ENCODE measurements around the gene MRPS18A. TPM values are rescaled to one million over a fixed set of nuclear protein-coding genes. Genes with fewer than 3 reads are reported as not detected.
A peak's percentile ranks its signal among the peaks of the same experiment; 100 is the strongest.

MRPS18A gene
- total and polyA plus RNA-seq, 2 experiments from 2014 or later = 33.7 to 39.2 TPM

DNA sequence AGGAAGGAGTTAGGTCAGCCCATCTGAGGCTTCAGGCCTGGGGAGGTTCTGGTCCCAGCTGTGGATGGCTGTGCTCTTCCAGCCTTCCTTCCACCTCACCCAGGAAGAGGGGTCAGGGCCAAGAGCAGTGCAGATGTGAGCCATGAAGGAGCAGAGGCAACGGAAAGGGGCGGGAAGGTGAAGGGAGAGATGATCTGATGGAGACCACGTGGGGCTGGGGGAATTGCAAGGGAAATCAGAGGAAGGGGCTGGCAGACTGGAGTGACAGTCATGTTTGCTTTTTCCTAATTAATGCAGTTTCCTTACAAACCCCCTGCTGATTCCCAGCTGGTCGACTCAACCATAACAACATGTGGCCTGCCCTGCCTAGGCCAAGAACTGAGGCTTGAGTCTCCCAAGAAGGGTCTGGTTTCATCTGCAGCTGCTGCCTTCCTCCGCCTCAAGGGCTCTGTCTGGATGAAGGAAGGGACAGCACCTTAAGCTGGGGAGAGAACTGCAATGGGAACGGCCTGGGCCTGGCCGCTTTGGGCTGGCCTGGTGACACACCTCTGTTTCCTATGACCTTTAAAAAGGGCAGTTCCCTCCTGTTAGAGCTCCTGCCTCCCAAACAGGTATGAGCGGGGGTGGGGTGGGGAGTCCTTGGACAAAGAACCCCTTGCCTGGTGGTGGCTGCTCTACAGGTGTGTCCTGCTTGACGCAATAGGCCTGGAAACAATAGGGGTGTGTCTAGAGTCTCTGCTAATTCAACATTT, 7.8 kb upstream of the MRPS18A start:
- no peaks in the 10 kb centered on the region for H4K20me1 ChIP-seq (ENCODE audit: insufficient read depth)
- no peak overlapping the region for H3K27ac ChIP-seq
- H3K4me2 ChIP-seq (ENCODE audit: unreplicated experiment) = no peak overlapping the region
- H3K36me3 ChIP-seq (ENCODE audit: low read depth) = no peaks in the 10 kb centered on the region
- in situ Hi-C loops (cut with MboI) = no loop called here
- no peaks in the 10 kb centered on the region for H3K9me2 ChIP-seq (ENCODE audit: insufficient read depth)
- no peak overlapping the region for H2AFZ ChIP-seq
- TF ChIP-seq EZH2 (IDR thresholded peaks at IDR 0.05; ENCODE audit: insufficient read depth, poor library complexity, severe bottlenecking) (no peak), EZH2phosphoT487 (IDR thresholded peaks at IDR 0.05; ENCODE audit: insufficient read depth, low read depth) (no peak)
- no peaks in the 10 kb centered on the region for H3K27me3 ChIP-seq (replicated peaks; ENCODE audit: insufficient read depth)
- no peak overlapping the region for H3K4me3 ChIP-seq
- 43 to 51% methylated on average over 8 to 9 of the region's 9 CpGs for WGBS, 2 experiments (ENCODE audit: low coverage in 1 of 2, low lambda C conversion rate in 2 of 2, missing lambda C conversion rate in 2 of 2)
- H3F3A ChIP-seq (ENCODE audit: insufficient read depth) = no peaks in the 10 kb centered on the region
- no peaks in the 10 kb centered on the region for H3K79me2 ChIP-seq (ENCODE audit: insufficient read depth)
- H3K9me3 ChIP-seq (ENCODE audit: low read depth) = no peaks in the 10 kb centered on the region
- no peak for DNase-seq
- H3K4me1 ChIP-seq (ENCODE audit: insufficient read depth) = no peaks in the 10 kb centered on the region
- H3K9ac ChIP-seq = no peak overlapping the region

DNA sequence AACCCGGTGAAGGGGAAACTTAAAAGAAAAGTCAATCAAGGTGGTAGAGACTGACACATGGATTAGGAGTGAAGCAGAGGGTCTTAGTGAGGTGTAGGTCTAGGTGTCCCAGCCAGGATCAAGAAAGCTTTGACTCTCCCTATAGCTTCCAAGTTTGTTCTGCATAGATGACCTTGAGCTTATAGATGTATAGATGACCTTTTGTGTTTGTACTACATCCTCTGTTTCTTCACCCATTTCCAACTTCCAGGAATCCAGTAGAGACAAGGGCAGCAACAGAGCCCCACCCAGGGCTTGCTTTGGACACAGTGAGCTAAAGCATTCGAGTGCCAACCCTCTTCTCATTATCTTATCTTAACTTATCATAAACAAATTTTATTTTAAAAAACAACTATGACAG, 1.8 kb upstream of the MRPS18A start:
- Histone ChIP-seq H3K36me3 (ENCODE audit: low read depth) (no peaks in the 10 kb centered on the region), H3K79me2 (ENCODE audit: insufficient read depth) (peaks cover 40% of the 10 kb centered on the region), H3K9ac (no peak overlapping the region), H3K4me2 (ENCODE audit: unreplicated experiment) (no peak overlapping the region), H3K9me2 (ENCODE audit: insufficient read depth) (no peaks in the 10 kb centered on the region), H3K4me1 (ENCODE audit: insufficient read depth) (peaks cover 5% of the 10 kb centered on the region; the same call in 1 of the 2 replicates), H3K4me3 (no peak overlapping the region), H3K27ac (no peak overlapping the region), H3K9me3 (ENCODE audit: low read depth) (no peaks in the 10 kb centered on the region), H2AFZ (no peak overlapping the region), H3F3A (ENCODE audit: insufficient read depth) (peaks cover 14% of the 10 kb centered on the region; the same call in 1 of the 2 replicates), H3K27me3 (replicated peaks; ENCODE audit: insufficient read depth) (no peaks in the 10 kb centered on the region), H4K20me1 (ENCODE audit: insufficient read depth) (0 out of 2 replicates have a peak, but pooled peaks cover 4% of the 10 kb centered on the region)
- no peak for DNase-seq
- TF ChIP-seq EZH2 (IDR thresholded peaks at IDR 0.05; ENCODE audit: insufficient read depth, poor library complexity, severe bottlenecking) = no peak
- TF ChIP-seq EZH2phosphoT487 (IDR thresholded peaks at IDR 0.05; ENCODE audit: insufficient read depth, low read depth) = no peak
- 79 to 84% methylated on average over 2 of the region's 2 CpGs for WGBS, 2 experiments (ENCODE audit: low coverage in 1 of 2, low lambda C conversion rate in 2 of 2, missing lambda C conversion rate in 2 of 2)
- in situ Hi-C loops (cut with MboI) = no loop called here

DNA sequence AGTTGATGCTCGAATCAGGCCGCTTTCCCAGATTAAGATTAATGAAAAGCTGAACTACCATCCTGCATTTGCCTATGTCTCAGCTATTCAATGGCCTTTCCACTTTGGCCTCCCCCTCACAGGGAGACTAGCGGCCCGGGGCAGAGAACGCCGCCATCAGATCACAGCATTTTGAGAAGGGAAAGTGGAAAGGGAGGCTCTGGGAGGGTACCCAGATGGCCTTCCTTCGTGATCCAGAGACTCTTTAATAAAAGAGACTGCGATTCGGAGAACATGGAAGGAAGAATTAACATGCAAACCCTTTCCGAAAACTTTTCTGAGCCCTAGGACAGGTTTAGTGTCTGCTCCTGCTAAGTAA, 533 bp downstream of the MRPS18A start:
- Histone ChIP-seq H3K36me3 (ENCODE audit: low read depth) (no peaks in the 10 kb centered on the region), H4K20me1 (ENCODE audit: insufficient read depth) (0 out of 2 replicates have a peak, but pooled peaks cover 4% of the 10 kb centered on the region), H3K27me3 (replicated peaks; ENCODE audit: insufficient read depth) (no peaks in the 10 kb centered on the region), H2AFZ (peak overlapping the region; percentile 99), H3K27ac (peak overlapping the region; percentile 78), H3K9ac (peak overlapping the region; percentile 96), H3F3A (ENCODE audit: insufficient read depth) (peaks cover 14% of the 10 kb centered on the region; the same call in 1 of the 2 replicates), H3K4me2 (ENCODE audit: unreplicated experiment) (peak overlapping the region; percentile 96), H3K4me1 (ENCODE audit: insufficient read depth) (peaks cover 5% of the 10 kb centered on the region; the same call in 1 of the 2 replicates), H3K9me2 (ENCODE audit: insufficient read depth) (no peaks in the 10 kb centered on the region), H3K79me2 (ENCODE audit: insufficient read depth) (peaks cover 63% of the 10 kb centered on the region), H3K9me3 (ENCODE audit: low read depth) (no peaks in the 10 kb centered on the region), H3K4me3 (peak overlapping the region; percentile 100)
- DNase-seq = peak; percentile 36
- WGBS, 2 experiments (ENCODE audit: low coverage in 1 of 2, low lambda C conversion rate in 2 of 2, missing lambda C conversion rate in 2 of 2) = 22 to 25% methylated on average over 10 of the region's 10 CpGs
- TF ChIP-seq EZH2 (IDR thresholded peaks at IDR 0.05; ENCODE audit: insufficient read depth, poor library complexity, severe bottlenecking) (no peak), EZH2phosphoT487 (IDR thresholded peaks at IDR 0.05; ENCODE audit: insufficient read depth, low read depth) (no peak)
- in situ Hi-C loops (cut with MboI) = no loop called here

DNA sequence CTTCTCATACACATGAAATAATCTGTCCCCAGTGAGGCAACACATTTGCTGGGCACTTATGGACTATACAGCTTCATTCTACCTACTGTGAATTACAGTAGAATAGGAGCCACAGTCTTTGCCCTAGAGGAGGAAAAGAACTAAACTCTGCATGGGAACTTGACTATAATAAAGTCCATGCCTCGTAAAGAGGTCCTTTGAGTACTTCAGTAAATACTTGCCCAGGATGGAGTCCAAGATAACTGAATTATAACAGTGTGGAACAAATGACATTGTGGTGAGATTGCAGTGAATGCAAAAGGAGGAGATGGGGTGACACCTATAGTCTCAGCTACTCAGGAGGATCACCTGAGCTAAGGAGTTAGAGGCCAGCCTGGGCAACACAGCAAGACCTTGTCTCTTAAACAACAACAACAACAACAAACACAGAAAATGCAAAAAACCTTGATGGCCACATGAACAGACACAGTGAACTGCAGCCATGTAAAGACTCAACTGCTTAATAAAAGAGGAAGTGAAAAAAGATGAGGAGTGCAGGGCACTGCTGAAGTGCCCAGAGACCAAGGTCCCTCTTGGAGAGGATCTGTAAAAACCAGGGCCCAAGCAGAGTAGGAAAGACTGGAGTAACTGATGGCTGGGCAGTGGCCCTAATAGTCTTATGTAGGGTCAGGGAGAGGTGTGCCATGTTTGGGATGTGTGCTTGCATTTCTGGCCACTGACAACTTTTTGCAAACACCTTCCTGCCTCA, 3.7 kb downstream of the MRPS18A start:
- H3K4me2 ChIP-seq (ENCODE audit: unreplicated experiment) = no peak overlapping the region
- H3K9ac ChIP-seq = no peak overlapping the region
- H3K36me3 ChIP-seq (ENCODE audit: low read depth) = no peaks in the 10 kb centered on the region; the same call in 1 of the 2 replicates
- peaks cover 84% of the 10 kb centered on the region for H3K79me2 ChIP-seq (ENCODE audit: insufficient read depth)
- TF ChIP-seq EZH2 (IDR thresholded peaks at IDR 0.05; ENCODE audit: insufficient read depth, poor library complexity, severe bottlenecking) = no peak
- no peak for TF ChIP-seq EZH2phosphoT487 (IDR thresholded peaks at IDR 0.05; ENCODE audit: insufficient read depth, low read depth)
- H3K27ac ChIP-seq = no peak overlapping the region
- H3K27me3 ChIP-seq (replicated peaks; ENCODE audit: insufficient read depth) = no peaks in the 10 kb centered on the region
- no peaks in the 10 kb centered on the region for H3K9me2 ChIP-seq (ENCODE audit: insufficient read depth)
- H3K4me3 ChIP-seq = no peak overlapping the region
- peaks cover 5% of the 10 kb centered on the region; the same call in 1 of the 2 replicates for H3K4me1 ChIP-seq (ENCODE audit: insufficient read depth)
- H4K20me1 ChIP-seq (ENCODE audit: insufficient read depth) = 0 out of 2 replicates have a peak, but pooled peaks cover 4% of the 10 kb centered on the region
- DNase-seq = no peak
- no peaks in the 10 kb centered on the region for H3K9me3 ChIP-seq (ENCODE audit: low read depth)
- no peak overlapping the region for H2AFZ ChIP-seq
- in situ Hi-C loops (cut with MboI) = no loop called here
- WGBS, 2 experiments (ENCODE audit: low coverage in 1 of 2, low lambda C conversion rate in 2 of 2, missing lambda C conversion rate in 2 of 2) = 74 to 93% methylated on average over 1 of the region's 1 CpG
- peaks cover 14% of the 10 kb centered on the region; the same call in 1 of the 2 replicates for H3F3A ChIP-seq (ENCODE audit: insufficient read depth)

All from GM23248 (cell line).